ENCODE measurements around the gene FBXO33. TPM values are rescaled to one million over a fixed set of nuclear protein-coding genes. Genes with fewer than 3 reads are reported as not detected.

Gene FBXO33
- total RNA-seq, 1 experiment from 2014 or later: 9.7 TPM

GRCh38 chr14:39469094-39469710, 37.0 kb upstream of the FBXO33 start:
- no TSS peak for BruUV-seq (replicated peaks)
- Histone ChIP-seq H3K4me3 (replicated peaks in 1 of 2; ENCODE audit: low read depth in 1 of 2, low read length in 2 of 2) (no peak overlapping the region), H3K79me2 (ENCODE audit: insufficient read depth, low read length) (no peaks in the 10 kb centered on the region), H3K36me3 (ENCODE audit: control insufficient read depth in 1 of 2, insufficient read depth in 2 of 2, low read length in 2 of 2) (no peaks in the 10 kb centered on the region), H3K4me2 (ENCODE audit: low read length) (no peak overlapping the region), H2AFZ (ENCODE audit: low read depth, low read length, poor library complexity, severe bottlenecking) (no peak overlapping the region), H3K9me2 (ENCODE audit: insufficient read depth) (no peaks in the 10 kb centered on the region), H3K27me3 (ENCODE audit: insufficient read depth, low read length) (no peaks in the 10 kb centered on the region), H4K20me1 (ENCODE audit: insufficient read depth) (no peaks in the 10 kb centered on the region), H3K4me1 (ENCODE audit: control insufficient read depth in 1 of 2, insufficient read depth in 2 of 2, low read length in 2 of 2) (no peaks in the 10 kb centered on the region), H3K9ac (ENCODE audit: low read length) (no peak overlapping the region), H3K27ac (ENCODE audit: low read depth, low read length) (no peak overlapping the region), H3K9me3 (ENCODE audit: control insufficient read depth in 1 of 2, insufficient read depth in 1 of 2, low read depth in 1 of 2, low read length in 2 of 2) (no peaks in the 10 kb centered on the region)
- no peak for DNase-seq (ENCODE audit: low read depth, low spot score)
- ATAC-seq: peak; percentile 55
- POLR2A ChIA-PET: no interaction called here
- intact Hi-C loops (cut with micrococcal nuclease): no loop called here
- TF ChIP-seq CEBPB (IDR thresholded peaks at IDR 0.05; ENCODE audit: low read depth) (no peak), RAD21 (IDR thresholded peaks at IDR 0.05; ENCODE audit: low read depth) (peak; percentile 33; the same call in 1 of the 2 replicates), EZH2 (IDR thresholded peaks at IDR 0.05) (no peak), CTCF (IDR thresholded peaks at IDR 0.05 in 2 of 3, conservative IDR thresholded peaks at IDR 0.05 in 1 of 3; ENCODE audit: borderline replicate concordance in 1 of 3, insufficient read depth in 1 of 3, low read depth in 2 of 3, low read length in 2 of 3) (peak in 2 of 3 experiments; percentile 19 to 21; a peak in 2 of 6 replicates)
- RAD21 ChIA-PET (ENCODE audit: low non-redundant PET in 1 of 2, low total read pairs in 2 of 2, uncharacterized antibody in 2 of 2, unreplicated experiment in 2 of 2): no interaction called here
- CTCF ChIA-PET: interaction anchor here (2.0 kb wide), 1 partner anchor 10 kb away, joined by 4 read pairs; no protein-coding TSS in a partner anchor

- H3K9me2 ChIP-seq (ENCODE audit: insufficient read depth): no peaks in the 10 kb centered on the region
- H3K4me3 ChIP-seq (replicated peaks in 1 of 2; ENCODE audit: low read depth in 1 of 2, low read length in 2 of 2): no peak overlapping the region
- H3K9ac ChIP-seq (ENCODE audit: low read length): no peak overlapping the region
- H3K4me2 ChIP-seq (ENCODE audit: low read length): no peak overlapping the region
- no TSS peak for BruUV-seq (replicated peaks)
- H3K79me2 ChIP-seq (ENCODE audit: insufficient read depth, low read length): no peaks in the 10 kb centered on the region
- no peak overlapping the region for H2AFZ ChIP-seq (ENCODE audit: low read depth, low read length, poor library complexity, severe bottlenecking)
- H3K9me3 ChIP-seq (ENCODE audit: control insufficient read depth in 1 of 2, insufficient read depth in 1 of 2, low read depth in 1 of 2, low read length in 2 of 2): no peaks in the 10 kb centered on the region
- H3K27me3 ChIP-seq (ENCODE audit: insufficient read depth, low read length): no peaks in the 10 kb centered on the region
- ChIA-PET POLR2A (no interaction called here), RAD21 (ENCODE audit: low non-redundant PET in 1 of 2, low total read pairs in 2 of 2, uncharacterized antibody in 2 of 2, unreplicated experiment in 2 of 2) (no interaction called here), CTCF (interaction anchor here (1.0 to 2.0 kb wide), 2 partner anchors 8 to 216 kb away, joined by 3 to 4 read pairs; no protein-coding TSS in a partner anchor)
- no peaks in the 10 kb centered on the region for H4K20me1 ChIP-seq (ENCODE audit: insufficient read depth)
- no peaks in the 10 kb centered on the region for H3K36me3 ChIP-seq (ENCODE audit: control insufficient read depth in 1 of 2, insufficient read depth in 2 of 2, low read length in 2 of 2)
- H3K27ac ChIP-seq (ENCODE audit: low read depth, low read length): no peak overlapping the region
- intact Hi-C loops (cut with micrococcal nuclease): no loop called here
- DNase-seq (ENCODE audit: low read depth, low spot score): peak; percentile 55
- ATAC-seq: peak; percentile 89
- H3K4me1 ChIP-seq (ENCODE audit: control insufficient read depth in 1 of 2, insufficient read depth in 2 of 2, low read length in 2 of 2): no peaks in the 10 kb centered on the region
- peak; percentile 56 for TF ChIP-seq RAD21 (IDR thresholded peaks at IDR 0.05; ENCODE audit: low read depth)
- no peak for TF ChIP-seq ZFX (IDR thresholded peaks at IDR 0.05)
- TF ChIP-seq CTCF (IDR thresholded peaks at IDR 0.05 in 2 of 3, conservative IDR thresholded peaks at IDR 0.05 in 1 of 3; ENCODE audit: borderline replicate concordance in 1 of 3, insufficient read depth in 1 of 3, low read depth in 2 of 3, low read length in 2 of 3): peak; percentile 9 to 70 (median 61); a peak in 5 of 6 replicates
Observed at GRCh38 chr14:39467889-39468524, 35.8 kb upstream of the FBXO33 start.

All from HCT116 (cell line).